Colonic mucosa (tissue), 4 donors: ENCODE measurements around the gene PRKAR1A. TPM values are rescaled to one million over a fixed set of nuclear protein-coding genes. Genes with fewer than 3 reads are reported as not detected.

Experiments
- DNase-seq: peaks from one replicate; pipeline ENCODE4 v3.0.0-alpha.2; 2020
- H3K27ac ChIP-seq: fragments of 200-600 bp; one replicate; pipeline ENCODE4 v1.8.0; 2021
- H3K27me3 ChIP-seq: fragments of 200-600 bp; one replicate; pipeline ENCODE4 v1.8.0; 2021
- H3K36me3 ChIP-seq: fragments of 200-600 bp; one replicate; pipeline ENCODE4 v1.8.0; 2021
- H3K4me1 ChIP-seq: fragments of 200-600 bp; one replicate; pipeline ENCODE4 v1.8.0; 2021; ENCODE audit warnings: mild to moderate bottlenecking
- H3K4me3 ChIP-seq: fragments of 200-600 bp; one replicate; pipeline ENCODE4 v1.8.0; 2021
- H3K9ac ChIP-seq, 2 donors: one replicate each; pipeline ENCODE4 v1.7.0; 2013; ENCODE audit warnings: control low read depth in 2 of 2, low read depth in 2 of 2, low read length in 2 of 2
- H3K9me3 ChIP-seq: fragments of 200-600 bp; one replicate; pipeline ENCODE4 v1.8.0; 2021
- intact Hi-C: fragments of 100-400 bp; cut with DNase I; formaldehyde crosslinking; loops from one replicate; pipeline ENCODE4 v1.14.1; 2022
- total RNA-seq, 2 donors: library from RNA; stranded (reverse); fragmentation: NEBNext Ultra II Directional in 1 of 2; extraction: Animal tissue kit (Norgen Biotek cat#: 25700) in 1 of 2; gene quantifications; one replicate each; pipeline ENCODE4 v1.2.1, GENCODE V29; 2021
- TF ChIP-seq, protein P1 (sequence below): fragments of 200-600 bp; IDR thresholded peaks from one replicate; pipeline ENCODE4 v1.8.0; 2022; ENCODE audit warnings: antibody characterized with exemption, mild to moderate bottlenecking
- donor health status: healthy.
- donor health status: DM: no; HTN: no; CAD: no.
- donor health status: DM: no; HTN: no; CAD: no.

PRKAR1A gene
- total RNA-seq, 2 donors from 2014 or later: 133 to 168 TPM

DNA sequence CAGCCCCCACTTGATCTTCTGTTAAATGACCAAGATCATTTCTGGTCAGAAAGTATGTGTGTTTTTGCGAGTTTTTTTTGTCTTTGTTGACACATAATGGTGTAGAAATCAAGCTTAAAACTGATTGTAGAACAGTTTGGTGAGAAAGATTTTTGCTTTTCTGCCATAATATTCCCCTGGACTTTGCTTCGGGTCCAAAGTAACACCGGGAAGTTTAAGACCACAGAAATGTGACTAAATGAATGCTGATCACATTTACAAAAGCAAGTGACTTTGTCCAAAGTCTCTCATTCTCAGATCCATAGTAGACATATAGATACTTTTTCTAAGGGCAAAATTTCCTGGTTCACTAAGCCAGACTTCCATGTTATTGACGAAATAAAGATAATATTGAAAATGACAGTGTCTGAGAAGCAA is 86.3 kb downstream of the PRKAR1A start:
- Histone ChIP-seq H3K4me3 (no peak overlapping the region), H3K9me3 (no peaks in the 10 kb centered on the region), H3K36me3 (no peaks in the 10 kb centered on the region), H3K9ac (no peak overlapping the region), H3K27ac (no peak overlapping the region), H3K4me1 (no peaks in the 10 kb centered on the region), H3K27me3 (peaks cover 22% of the 10 kb centered on the region)
- intact Hi-C loops: no loop called here
- no peak for DNase-seq
- TF ChIP-seq, protein P1, sequence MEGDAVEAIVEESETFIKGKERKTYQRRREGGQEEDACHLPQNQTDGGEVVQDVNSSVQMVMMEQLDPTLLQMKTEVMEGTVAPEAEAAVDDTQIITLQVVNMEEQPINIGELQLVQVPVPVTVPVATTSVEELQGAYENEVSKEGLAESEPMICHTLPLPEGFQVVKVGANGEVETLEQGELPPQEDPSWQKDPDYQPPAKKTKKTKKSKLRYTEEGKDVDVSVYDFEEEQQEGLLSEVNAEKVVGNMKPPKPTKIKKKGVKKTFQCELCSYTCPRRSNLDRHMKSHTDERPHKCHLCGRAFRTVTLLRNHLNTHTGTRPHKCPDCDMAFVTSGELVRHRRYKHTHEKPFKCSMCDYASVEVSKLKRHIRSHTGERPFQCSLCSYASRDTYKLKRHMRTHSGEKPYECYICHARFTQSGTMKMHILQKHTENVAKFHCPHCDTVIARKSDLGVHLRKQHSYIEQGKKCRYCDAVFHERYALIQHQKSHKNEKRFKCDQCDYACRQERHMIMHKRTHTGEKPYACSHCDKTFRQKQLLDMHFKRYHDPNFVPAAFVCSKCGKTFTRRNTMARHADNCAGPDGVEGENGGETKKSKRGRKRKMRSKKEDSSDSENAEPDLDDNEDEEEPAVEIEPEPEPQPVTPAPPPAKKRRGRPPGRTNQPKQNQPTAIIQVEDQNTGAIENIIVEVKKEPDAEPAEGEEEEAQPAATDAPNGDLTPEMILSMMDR: no peak

DNA sequence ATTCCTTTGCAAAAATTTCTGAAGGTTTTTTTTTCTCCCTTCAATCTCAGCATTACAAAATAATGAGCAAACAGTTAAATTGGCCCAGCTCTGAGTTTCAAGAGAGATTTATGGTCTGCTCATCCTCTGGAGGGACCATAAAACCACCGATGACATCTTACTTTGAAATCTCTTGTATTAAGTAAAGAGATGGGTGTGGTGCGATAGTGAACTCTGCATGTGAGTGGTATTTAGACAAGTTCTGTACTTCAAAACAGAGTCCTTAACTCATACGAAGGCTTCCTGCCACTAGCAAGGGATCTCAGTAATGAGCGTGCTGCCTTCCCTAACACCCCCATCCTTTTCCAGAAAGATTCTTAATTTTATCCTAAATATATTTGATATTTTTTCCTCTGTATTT is 86.9 kb downstream of the PRKAR1A start:
- Histone ChIP-seq H3K4me3 (no peak overlapping the region), H3K9ac (no peak overlapping the region), H3K27ac (peak overlapping the region; percentile 48), H3K4me1 (no peaks in the 10 kb centered on the region), H3K27me3 (peaks cover 22% of the 10 kb centered on the region), H3K36me3 (no peaks in the 10 kb centered on the region), H3K9me3 (no peaks in the 10 kb centered on the region)
- no peak for DNase-seq
- intact Hi-C loops: no loop called here
- TF ChIP-seq, protein P1: no peak

DNA sequence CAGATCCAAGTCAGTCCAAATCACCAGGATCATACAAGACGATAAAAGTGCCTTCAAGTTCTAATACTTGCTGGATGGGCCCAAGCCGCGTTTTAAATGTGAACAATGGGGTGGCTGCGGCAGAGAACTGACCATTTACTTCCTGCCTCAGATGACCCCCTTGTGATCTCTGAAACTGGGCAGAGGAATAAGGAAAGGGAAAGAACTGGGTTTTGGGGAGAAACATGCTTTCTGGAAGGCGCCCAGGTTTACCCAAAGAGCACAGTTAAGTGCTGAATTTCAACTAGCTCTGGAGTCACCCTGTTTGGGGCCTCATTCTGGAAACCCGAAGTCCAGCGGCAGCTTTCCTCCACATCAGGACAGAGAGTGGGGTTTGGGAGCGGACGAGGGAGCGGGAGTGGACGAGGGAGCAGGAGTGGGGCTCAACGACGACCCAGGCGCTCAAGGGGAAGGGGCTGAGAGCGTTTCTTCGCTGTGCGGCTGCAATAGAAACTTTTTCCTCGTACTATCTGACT is 87.4 kb downstream of the PRKAR1A start:
- peak overlapping the region; percentile 29 to 54 for H3K9ac ChIP-seq
- no peak for DNase-seq
- TF ChIP-seq, protein P1: no peak
- no peaks in the 10 kb centered on the region for H3K9me3 ChIP-seq
- H3K27me3 ChIP-seq: peaks cover 22% of the 10 kb centered on the region
- peak overlapping the region; percentile 36 for H3K4me3 ChIP-seq
- intact Hi-C loops: no loop called here
- H3K36me3 ChIP-seq: no peaks in the 10 kb centered on the region
- H3K4me1 ChIP-seq: no peaks in the 10 kb centered on the region
- H3K27ac ChIP-seq: peak overlapping the region; percentile 48

DNA sequence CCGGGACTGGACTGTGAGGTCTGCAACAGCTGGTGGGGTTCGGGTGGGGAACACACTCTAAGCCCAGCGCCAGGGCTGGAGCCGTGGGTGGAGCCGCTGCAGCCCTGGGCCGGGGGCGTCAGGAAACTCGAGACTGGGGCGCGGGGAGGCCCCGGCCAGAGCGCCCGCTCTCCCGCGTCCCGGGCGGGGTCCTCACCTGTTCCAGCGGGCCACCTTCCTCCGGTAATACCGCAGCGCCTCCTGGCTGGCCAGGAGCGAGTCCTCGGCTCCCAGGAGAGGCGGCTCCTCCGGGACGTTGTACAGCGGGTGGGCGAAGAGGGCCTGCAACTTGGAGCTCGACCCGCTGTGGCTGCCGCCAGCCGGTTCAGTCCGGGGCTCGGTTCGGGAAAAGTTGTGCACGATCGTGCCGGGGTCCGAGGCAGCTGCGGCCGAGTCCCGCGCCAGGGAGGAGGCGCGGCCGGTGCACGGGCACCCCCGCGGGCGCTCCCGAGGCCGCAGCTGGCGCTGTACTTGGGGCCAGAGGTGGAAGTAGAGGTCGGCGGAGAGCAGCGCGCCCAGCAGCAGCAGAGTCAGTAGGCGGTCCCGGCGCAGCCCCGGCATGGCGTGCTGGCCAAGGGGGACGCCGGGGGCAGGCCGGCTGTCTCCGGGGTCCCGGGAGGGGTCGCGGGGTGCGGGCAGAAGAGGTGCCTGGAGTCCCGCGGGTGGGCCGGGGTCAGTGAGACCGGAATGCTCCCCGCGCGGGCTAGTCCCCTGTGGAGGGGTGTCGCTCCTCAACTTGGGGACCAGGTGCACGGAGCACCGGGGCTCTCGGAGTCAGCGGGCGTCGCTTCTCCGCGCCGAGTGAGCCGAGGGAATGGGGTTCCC is 88.1 kb downstream of the PRKAR1A start:
- H3K36me3 ChIP-seq: no peaks in the 10 kb centered on the region
- TF ChIP-seq, protein P1: no peak
- peaks cover 22% of the 10 kb centered on the region for H3K27me3 ChIP-seq
- H3K9ac ChIP-seq: peak overlapping the region in 1 of 2 donors; percentile 60
- H3K4me1 ChIP-seq: no peaks in the 10 kb centered on the region
- H3K9me3 ChIP-seq: no peaks in the 10 kb centered on the region
- no peak for DNase-seq
- intact Hi-C loops: no loop called here
- peak overlapping the region; percentile 48 for H3K27ac ChIP-seq
- peak overlapping the region; percentile 36 for H3K4me3 ChIP-seq

Other genes starting within 250 kb of the PRKAR1A start
- under 1 TPM; 0.15 to 0.19 TPM for gene SLC16A6, start 221.3 kb upstream of the PRKAR1A start, total RNA-seq
- under 1 TPM; 0.24 to 0.79 TPM for gene ARSG, start 220.9 kb upstream of the PRKAR1A start, total RNA-seq
- gene WIPI1, start 54.9 kb upstream of the PRKAR1A start, total RNA-seq: 10 to 100 TPM; 77.1 to 79.1 TPM
- gene FAM20A, start 88.9 kb downstream of the PRKAR1A start, total RNA-seq: 1 to 10 TPM in 1 of 2 donors, under 1 TPM in 1; 0.72 to 4.1 TPM